ENCODE measurements around the gene DEGS2. TPM values are rescaled to one million over a fixed set of nuclear protein-coding genes. Genes with fewer than 3 reads are reported as not detected.

Gene DEGS2
- total RNA-seq, 1 experiment from 2014 or later: not detected

DNA sequence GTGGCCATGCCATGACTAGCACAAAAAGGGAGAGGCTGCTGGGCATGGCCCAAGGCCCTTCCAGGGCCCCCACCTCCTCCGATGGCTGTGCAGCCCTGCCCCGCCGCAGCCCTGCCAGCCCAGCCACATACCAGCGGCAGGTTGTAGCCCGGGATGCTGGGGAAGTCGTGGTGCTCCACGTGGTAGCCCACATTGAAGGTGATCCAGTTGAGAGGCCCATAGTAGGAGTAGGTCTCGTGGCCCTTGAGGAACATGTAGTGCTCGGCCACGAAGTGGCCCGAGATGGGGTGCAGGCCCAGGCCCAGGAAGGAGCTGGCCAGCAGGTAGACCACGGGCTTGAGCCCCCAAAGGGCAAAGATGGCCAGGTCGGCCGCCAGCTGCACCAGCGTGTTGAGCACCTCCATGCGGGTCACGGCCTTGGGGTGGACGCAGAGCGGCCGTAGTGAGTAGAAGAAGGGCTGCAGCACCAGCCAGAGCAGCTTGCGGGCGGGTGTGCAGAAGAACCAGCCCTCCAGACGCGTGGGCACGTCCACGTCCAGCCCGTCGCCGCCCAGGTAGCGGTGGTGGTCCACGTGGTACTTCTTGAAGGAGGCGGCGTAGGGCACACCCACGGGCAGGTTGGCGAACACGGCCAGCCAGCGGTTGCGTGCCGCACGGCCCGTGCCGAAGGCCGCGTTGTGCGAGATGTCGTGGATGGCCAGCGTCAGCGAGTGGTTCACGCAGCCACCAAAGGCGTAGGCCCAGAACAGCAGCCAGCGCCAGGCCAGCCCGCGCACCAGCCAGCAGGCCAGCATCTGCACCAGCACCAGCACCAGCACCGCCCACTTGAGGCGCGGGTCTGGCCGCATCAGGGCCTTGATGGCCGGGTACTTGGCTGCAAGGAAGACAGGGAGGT is 10.4 kb downstream of the DEGS2 start:
- no peak for DNase-seq (ENCODE audit: low read depth)

DNA sequence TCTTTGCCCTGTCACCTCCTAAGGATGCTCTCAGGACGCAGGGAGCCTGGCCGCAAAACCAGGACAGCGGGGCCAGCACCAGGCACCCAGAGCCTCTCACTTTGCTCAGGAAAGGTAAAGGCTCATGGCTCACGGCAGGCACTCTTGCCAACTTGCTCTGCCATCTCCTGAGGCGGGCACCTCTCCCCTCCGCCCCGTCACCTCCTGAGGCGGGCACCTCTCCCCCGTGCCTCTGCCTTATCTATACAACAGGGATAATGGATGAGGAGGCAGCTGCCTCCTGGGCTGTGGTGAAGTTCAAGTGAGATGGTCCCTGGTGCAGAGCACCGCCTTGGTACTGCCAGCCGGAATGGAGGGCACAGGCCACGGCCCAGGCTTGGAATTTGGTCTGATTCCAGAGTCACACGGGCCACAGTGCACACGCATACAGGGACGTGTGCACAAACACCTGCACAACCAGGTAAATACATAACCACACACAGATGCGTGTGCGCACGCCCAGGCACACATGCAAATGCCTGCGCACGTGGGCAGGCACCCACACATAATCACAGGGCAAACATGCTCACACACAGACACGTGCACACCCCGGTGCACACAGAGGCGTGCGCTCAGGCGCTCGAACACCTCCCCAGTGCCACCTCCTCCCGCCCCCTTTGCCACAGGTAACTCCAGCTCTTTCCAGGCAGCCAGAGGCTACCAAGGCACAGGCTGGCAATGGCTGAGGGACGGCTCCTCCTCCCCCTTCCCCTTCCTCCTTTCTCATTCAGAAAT is 11.6 kb downstream of the DEGS2 start:
- DNase-seq (ENCODE audit: low read depth): no peak

DNA sequence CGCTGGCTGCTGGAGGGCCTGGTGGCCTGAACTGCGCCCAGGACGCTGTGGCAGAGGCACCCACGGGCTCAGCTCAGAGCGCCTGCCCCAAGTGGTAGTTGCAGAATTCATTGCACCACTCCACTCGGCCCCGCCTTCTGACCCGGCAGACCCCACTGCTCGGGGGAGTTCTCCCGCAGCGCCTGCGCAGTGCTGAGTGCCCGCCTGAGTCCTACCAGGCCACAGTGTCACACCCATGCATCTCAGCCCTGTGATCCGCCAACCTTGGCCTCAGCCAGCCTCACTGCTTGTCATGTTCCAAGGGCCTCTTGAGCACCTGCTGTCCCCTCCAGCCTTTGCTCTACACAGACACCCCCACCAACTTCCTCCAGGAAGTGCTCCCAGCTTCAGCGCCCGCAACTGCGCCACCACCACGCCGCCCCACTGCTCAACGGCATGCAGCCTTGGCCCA is 12.2 kb downstream of the DEGS2 start:
- no peak for DNase-seq (ENCODE audit: low read depth)

DNA sequence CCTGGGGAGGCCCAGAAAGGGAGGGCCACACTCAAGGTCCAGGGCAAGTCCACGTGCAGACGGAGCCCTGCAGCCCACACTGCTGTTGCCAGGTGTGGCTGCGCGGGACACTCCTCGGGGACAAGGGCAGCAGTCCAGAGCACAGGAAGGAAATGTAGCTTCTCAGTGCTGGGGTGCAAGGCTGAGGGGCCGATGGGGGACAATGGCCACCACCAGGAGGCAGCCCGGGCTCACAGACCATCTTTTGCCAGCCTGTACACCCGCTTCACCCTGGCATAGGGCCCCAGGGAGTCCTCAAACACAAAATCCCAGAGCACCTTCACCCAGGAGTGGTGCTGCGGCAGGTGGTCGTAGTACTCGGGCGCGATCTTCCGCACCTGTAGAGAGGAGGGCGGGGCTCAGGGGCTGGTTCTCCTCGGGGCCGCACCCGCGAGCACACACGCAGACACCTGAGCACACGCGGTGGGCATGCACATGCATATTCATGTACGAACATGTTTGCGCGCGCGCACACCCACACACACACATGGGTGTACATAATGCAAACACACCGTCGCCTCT is 12.8 kb downstream of the DEGS2 start:
- no peak for DNase-seq (ENCODE audit: low read depth)

DNA sequence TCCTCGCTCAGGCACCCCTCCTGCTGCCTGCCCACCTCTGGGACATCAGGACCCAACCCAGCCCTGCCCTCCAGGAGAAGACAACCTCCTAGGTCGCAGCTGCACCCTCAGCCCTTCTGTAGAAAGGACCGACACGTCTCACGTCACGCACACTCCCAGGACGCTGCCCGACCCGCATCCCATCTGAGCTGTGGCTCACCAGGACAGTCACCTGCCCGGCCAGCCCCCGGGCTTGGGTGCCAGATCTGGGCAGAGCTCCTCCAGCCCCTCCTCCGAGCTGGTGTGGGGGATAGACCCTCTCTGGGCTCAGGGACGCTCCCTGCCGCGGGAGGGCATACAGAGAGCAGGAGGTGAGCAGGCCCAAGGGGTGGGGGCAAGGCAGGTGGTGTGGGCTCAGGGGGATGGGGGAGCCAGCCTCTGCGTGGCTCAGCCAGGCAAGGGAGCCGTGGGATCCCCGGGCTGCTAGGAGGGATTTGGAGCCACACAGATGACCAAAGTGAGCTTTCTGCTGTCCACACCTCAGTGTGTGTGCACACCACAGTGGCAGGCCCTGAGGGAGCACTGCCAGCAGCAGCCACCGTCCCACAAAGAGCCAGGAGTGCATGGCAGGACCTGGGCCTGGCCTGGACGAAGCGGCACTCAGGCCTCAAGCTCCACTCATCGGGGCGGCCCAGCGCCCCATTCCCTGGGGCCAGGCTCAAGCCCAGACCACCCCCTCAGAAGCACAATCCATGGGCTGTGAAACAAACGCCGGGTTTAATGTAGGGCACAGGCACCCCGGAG is 13.6 kb downstream of the DEGS2 start:
- DNase-seq (ENCODE audit: low read depth): no peak

DNA sequence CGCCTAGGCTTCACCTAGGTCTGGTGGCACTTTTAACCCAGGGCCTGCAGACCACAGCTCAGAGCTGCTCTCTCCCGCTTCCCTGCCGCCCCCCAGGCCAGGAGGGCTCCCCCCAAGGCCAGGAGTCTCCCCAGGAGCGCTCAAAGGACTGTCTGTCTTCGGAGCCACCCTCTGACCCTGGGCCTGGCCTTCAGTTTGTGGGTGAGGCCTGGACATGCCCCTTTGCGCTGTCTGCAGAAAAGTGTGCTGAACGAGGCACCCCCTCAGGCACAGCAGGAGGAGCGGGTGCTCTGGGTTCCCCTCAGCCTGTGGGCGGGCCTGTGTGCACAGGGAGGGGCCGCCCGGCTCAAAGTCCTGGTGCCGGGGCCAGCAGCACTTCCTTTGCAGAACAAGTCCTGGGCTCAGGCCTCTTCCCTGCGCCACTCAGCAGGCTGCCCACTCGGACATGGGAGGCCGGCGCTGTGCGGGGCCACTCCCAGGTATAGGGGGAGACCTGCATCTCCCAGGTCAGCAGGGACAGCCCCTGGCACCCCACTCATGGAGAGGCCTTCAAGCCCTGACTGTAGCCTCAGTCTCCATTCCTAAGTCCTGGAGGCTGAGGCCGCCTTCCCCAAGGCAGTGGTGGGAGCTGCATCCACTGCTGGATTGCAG is 14.3 kb downstream of the DEGS2 start:
- DNase-seq (ENCODE audit: low read depth): no peak

DNA sequence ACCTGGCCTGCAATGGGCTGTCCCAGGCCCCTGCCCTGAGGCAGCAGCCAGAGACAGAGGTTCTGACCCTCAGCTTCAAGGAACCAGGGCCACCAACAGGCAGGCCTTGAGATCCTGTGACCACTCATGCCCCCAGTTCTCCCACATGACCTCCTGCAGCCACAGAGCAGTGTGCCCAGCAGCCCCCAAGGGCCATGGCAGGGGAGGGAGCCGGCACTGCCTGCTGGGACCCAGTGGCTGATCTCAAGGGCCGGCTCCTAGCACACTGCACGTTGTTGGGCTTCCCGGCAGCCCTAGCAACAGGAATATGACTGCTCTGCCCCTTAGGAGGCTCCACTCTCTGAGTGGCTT is 14.8 kb downstream of the DEGS2 start:
- no peak for DNase-seq (ENCODE audit: low read depth)

DNA sequence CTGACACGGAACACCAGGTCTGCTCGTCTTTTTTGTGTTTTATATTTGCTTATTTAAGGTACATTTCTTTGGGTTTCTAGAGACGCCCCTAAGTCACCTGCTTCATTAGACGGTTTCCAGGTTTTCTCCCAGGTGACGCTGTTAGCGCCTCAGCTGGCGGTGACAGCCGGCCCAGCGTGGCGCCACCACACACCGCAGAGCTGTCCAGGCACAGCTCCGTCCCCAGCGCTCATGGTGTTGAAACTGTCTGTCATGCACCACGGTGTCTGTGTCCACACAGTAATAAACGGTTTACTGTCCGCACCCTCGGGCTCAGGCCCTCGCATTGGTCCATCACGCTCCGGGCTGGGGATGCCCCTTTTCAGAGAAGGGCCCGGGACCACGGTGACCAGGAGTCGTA is 15.5 kb downstream of the DEGS2 start:
- DNase-seq (ENCODE audit: low read depth): no peak

DNA sequence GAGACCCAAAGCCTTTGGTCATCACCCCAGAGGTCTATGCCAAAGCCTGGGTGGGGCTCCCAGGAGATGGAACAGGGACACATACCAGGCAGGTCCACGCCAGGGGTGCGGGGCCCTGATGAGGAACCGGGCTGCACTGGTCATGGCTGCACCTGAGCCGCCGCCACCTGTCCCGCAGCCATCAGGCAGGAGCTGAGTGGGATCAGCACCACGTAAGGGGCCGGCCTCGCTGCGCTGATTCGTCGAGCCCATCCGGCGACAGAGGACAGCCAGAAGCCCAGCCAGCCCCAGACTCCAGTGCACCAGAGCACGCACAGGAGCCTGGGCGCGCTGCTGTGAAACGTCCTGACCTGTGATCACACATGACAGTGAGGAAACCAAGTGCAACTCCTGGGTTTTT is 15.9 kb downstream of the DEGS2 start:
- DNase-seq (ENCODE audit: low read depth): no peak

DNA sequence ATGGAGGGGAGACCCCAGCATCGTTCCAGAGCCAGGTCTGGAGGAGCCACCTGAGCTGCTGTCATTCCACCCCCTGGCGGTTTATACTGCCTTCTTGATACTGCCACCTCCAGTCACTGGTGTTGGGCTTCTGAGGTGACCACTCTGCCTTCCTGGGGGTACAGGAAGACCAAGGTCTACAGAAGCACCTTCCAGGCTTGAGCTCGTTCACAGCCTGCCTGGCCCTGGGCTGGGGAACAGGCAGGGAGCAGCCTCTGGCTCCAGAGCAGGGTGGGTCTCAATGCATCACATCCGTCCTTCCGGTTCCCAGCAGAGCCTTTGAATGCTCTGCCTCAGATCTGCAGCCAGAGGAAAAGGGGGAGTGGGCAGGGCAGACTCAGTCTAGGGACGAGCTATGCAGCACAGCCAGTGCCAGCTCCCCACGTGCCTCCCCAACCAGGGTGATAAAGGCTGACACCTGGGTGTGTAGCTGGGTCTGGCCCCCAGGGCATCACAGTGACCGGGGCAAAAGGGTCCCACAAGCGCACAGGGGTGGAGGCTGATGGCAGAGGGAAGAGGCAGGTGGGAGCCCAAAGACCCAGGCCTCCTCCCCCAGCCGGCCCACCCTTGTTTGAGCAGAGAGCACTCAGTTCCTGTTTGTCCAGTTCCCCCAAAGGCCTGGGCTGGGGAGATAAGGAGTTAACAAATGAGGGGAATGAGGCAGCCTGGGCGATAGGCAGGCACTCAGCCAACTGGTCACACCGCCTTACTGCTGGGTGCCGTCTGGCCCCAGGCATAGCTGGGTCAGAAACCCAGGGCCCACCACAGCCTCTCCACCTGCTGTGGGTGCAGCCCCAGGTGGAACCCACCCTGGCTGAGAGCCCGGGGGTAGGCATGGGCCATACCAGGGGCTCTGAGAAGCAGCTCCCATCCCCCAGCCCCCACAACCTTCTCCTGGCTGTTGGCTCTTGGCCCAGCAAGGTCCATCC is 17.1 kb downstream of the DEGS2 start:
- DNase-seq (ENCODE audit: low read depth): no peak

DNA sequence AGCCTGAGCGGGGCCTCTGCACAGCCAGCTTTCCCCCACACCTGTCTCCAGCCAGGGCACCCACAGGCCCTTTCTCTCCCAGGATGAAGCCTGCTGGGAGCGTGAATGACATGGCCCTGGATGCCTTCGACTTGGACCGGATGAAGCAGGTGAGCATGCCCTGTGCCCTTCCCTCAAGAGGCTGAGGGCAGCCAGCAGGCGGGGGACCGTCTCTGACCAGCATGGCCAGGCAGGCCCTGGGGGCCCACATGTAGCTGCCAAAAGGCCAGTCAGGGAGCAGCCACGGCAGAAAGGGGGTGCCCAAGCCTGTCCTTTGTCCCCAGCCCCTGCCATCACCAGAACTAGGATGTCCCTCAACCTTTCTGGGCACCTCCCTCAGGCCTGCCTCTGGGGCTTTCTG is 18.3 kb downstream of the DEGS2 start:
- DNase-seq (ENCODE audit: low read depth): no peak

DNA sequence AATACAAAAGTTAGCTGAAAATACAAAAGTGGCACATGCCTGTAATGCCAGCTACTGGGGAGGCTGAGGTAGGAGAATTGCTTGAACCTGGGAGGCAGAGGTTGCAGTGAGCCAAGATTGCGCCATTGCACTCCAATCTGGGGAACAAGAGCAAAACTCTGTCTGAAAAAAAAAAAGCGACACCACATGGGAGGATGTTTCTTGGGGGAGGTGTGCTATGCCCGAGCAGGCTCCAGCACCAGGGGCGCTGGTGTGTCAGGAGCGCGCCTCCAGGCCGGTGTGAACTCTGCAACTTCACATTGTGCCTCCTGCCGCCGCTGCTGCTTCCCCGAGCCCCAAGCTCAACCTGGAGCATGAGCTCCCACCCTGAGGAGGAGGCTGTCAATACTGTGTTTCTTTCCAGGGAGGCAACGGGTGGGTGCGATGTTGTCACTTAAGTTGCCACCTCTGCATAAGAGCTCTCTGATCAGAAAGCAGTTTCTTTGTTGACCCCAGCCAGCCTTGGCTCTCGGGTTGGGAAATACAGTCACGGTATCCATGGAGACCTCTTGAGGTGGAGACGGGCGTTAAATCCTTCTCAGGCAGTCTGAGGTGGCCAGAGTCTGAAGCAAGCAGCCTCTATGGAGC is 18.9 kb downstream of the DEGS2 start:
- peak; percentile 20 for DNase-seq (ENCODE audit: low read depth)

DNA sequence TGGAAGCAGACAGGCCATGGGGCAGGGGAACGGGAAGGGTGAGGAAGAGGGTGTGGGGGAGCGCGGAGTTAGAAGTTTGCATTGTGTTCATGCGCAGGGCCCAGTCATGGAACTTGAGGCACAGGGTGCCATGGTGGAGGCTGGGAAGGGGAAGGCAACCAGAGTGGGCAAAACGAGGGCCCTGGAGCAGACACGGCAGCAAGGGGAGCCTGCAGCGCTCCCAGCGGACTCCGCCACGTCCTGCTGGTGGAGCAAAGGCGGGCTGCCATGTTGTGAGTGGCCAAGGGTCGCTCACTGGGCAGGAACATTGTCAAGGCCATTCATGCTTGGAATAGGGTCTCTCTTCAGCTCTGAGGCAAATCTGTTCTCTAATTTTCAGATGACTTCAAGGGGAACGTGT is 20.5 kb downstream of the DEGS2 start:
- DNase-seq (ENCODE audit: low read depth): no peak

DNA sequence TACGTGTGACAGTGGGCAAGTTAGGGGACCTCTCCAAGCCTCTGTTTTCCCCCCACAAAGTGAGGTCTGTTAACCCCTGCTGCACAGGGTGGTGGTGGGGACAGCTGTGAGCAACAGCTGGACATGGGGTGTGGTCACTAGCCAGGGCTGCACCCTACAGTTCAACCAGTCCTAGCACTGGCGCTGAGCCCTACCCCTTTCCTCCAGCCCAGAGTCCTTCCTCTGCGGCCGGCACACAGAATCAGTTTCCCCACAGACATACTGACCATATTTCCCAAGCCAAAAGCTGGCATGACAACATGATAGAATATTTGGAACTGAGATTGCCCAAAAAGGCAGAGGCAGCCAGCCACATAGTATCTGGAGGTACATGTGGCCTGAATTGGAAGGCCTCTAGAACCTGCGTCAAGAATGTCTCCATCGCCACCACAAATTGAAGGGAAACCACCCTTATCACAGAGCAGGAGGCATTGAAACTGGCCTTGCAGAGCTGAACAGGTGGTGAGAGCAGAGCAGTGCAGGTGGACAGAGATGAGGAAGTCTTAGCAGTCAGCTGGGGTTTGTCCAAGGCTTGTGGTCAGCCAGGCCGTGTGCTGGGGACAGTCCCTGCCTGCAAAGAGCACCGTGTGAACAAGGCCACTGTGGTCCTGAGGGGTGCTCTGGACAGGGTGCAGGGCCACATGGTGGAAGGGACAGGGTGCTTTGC is 21.2 kb downstream of the DEGS2 start:
- no peak for DNase-seq (ENCODE audit: low read depth)

DNA sequence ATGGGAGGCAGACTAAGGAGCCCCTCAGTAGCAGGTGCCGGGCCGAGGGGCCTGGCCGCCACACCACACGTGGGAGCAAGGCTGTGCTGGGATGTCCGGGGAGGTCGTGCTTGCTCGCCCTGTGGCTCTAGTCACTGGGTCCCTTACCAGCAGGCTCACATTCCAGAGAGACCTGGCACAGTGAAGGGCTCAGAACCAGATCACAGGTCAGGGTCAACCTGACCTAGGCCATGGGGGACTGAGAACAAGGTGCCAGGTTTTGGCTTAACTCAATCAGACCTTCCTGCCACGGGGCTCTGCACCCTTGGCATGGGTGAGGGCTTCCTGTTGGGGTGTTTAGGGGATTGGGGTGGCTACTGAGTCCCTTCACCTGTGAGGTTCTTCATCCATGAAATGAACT is 22.3 kb downstream of the DEGS2 start:
- no peak for DNase-seq (ENCODE audit: low read depth)

DNA sequence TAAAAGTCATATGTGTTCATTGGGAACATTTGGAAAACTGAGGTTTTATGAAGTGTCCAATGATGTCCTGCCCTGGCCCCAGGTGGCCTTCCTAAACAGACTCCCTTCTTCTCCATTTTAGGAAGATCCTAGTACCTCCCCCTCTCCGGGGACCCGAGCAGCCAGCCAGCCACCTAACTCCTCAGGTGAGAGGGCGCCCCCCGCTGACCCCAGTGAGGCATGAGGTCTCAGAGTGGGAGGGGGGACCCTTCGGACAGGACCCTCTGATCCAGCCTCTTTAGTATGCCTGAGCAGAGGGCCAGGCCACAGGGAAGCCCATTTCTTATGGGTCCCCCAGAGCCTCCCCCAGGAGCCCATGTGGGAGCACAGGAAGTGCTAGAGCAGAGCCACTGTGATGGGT is 23.7 kb downstream of the DEGS2 start:
- DNase-seq (ENCODE audit: low read depth): no peak

DNA sequence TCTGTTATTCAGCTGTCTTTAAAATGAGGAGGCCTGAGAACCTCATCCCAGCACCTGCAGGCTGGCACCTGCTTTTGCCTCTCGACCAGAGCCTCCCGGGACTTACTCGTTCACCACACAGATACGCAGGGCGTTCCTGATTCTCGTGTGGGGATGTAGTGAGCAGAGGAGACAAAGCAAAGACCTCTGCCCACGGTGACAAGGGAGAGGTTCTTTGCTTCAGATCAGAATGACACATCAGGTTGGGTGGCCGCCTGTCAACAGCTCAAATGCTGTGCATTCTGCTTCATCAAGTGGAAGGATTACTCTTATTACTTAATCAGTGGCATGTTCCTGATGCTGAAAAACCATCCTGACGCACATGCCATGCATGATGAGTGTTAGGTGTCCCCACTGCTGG is 24.4 kb downstream of the DEGS2 start:
- no peak for DNase-seq (ENCODE audit: low read depth)

DNA sequence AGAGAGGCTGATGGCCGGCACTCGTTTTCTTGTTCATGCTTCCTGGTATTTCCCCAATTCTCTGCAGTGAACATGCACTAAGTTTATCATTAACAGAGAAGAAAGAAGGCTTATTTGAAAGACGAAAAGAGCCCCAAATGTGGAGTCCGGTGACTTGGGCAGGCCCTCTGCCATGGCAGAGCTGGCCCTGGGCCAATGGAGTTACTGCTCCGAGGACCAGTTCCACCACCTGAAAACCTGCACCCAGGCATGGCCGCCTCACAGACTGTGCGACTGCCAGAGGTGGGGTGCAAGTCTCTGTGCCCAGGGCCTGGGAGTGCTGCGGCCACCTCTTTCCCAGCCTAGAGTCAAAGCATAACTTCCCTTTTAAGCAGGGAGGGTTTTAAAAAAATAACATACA is 24.9 kb downstream of the DEGS2 start:
- no peak for DNase-seq (ENCODE audit: low read depth)

DNA sequence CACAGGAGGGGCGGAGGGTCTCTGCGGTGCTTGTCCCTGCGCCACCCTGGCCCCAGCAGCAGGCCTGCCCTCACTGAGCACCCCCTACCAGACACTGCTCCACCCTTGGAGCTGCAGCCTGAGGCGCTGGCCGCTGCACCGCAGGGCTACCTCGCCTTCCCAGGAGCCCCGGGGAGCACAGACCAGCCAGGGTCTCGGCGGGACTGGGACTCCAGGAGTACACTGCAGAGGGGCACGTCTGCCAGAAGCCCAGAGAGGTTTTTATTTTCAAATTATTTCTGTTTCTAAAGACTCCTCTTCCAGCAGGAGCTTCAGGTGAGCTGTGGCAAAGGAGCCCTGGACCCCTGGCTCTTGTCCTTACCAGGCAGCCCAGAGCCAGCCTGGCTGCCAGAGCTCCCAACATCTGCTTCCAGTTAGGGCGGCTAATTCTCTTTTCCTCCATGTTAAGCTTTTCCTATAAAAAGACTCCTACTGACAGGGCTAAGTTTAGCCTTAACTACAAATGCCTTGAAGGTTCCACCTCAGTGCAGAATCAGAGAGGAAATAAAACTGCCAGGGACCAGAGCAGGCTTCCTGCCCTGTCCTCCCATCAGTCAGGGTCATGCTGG is 26.4 kb downstream of the DEGS2 start:
- peak; percentile 28 for DNase-seq (ENCODE audit: low read depth)

Data from RPMI7951 (cell line).